HG03521 (cell line): ENCODE results near the gene CYP2R1.

Experiments used
- ATAC-seq: cut with Tn5 transposase; IDR thresholded peaks from one replicate; pipeline ENCODE4 v1.9.1; 2021; ENCODE audit warnings: mild to moderate bottlenecking, moderate library complexity; ENCODE audit not compliant: unreplicated experiment

CYP2R1 gene

DNA sequence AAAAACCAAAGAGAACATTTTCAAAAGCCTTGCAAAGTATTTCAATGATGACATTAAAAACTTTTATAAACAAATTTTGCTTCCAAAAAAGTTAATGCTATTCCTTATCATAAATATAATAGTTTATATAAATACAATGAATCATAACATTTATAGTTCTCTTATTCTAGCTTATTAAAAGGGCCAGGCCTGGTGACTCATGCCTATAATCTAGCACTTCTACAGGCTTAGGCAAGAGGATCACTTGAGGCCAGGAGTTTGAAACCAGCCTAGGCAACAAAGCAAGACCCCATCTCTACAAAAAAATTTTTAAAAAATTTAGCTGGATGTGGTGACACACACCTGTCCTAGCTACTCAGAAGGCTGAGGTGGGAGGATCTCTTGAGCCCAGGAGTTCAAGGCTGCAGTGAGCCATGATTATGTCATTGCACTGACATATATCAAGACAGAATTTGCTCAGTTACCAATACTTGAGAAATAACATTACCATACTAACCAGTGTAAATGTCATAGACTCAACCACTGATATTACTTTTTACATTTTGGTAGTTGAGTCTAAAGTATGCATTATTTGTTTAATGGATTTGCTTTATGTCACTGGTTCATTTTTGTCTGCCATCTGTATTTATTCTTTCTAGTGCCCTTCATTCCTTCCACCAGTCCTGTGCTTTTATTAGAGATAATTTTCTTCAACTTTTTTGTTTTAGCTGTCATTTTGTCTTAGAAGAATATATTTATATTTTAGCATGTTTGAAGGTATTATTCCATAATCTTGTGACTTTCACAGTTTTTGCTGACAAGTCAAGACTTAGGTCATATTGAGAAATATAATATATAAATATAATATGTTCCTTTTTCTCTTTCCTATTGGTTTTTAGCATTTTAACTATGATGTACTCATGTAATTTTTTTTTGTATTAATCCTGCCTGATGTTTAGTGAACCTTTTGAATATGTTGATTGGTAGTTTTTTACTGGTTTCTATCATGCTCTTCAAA is 56.2 kb downstream of the CYP2R1 start:
- ATAC-seq: no peak
